Measurements from ENCODE around the gene TLK1.

GRCh38 chr2:171004833-171005232 lies 155.9 kb downstream of the TLK1 start:
- no peak for TF ChIP-seq POLR2A (IDR thresholded peaks at IDR 0.05)
- no peak for TF ChIP-seq CTCF (IDR thresholded peaks at IDR 0.05)
